WERI-Rb-1 (cell line): ENCODE results near the gene WASHC2C.
"Not testable (repeated sequence)": the region's sequence is repeated elsewhere in the genome, so short reads cannot be mapped to it uniquely, and the experiment has no call there.

Source experiments
- DNase-seq: peaks from one replicate; pipeline ENCODE4 v3.0.0-alpha.2; 2020
- H3K27ac ChIP-seq: fragments of 250-450 bp; sonication (Bioruptor Pico); 2 replicates; pipeline ENCODE4 v1.5.1; 2020; ENCODE audit warnings: mild to moderate bottlenecking, moderate library complexity
- H3K27me3 ChIP-seq: fragments of 250-450 bp; sonication (Bioruptor Pico); 2 replicates; pipeline ENCODE4 v1.5.1; 2021; ENCODE audit warnings: mild to moderate bottlenecking, low read depth, moderate library complexity; ENCODE audit not compliant: insufficient read depth, severe bottlenecking
- H3K36me3 ChIP-seq: fragments of 250-450 bp; sonication (Bioruptor Pico); 2 replicates; pipeline ENCODE4 v1.5.1; 2020; ENCODE audit warnings: mild to moderate bottlenecking, moderate library complexity
- H3K4me3 ChIP-seq: 2 replicates; pipeline ENCODE4 v1.5.1; 2011; ENCODE audit warnings: low read depth, mild to moderate bottlenecking, control low read depth, low read length
- H3K9me3 ChIP-seq: fragments of 250-450 bp; sonication (Bioruptor Pico); 2 replicates; pipeline ENCODE4 v1.5.1; 2021; ENCODE audit warnings: mild to moderate bottlenecking, moderate library complexity; ENCODE audit not compliant: severe bottlenecking

Gene WASHC2C, protein sequence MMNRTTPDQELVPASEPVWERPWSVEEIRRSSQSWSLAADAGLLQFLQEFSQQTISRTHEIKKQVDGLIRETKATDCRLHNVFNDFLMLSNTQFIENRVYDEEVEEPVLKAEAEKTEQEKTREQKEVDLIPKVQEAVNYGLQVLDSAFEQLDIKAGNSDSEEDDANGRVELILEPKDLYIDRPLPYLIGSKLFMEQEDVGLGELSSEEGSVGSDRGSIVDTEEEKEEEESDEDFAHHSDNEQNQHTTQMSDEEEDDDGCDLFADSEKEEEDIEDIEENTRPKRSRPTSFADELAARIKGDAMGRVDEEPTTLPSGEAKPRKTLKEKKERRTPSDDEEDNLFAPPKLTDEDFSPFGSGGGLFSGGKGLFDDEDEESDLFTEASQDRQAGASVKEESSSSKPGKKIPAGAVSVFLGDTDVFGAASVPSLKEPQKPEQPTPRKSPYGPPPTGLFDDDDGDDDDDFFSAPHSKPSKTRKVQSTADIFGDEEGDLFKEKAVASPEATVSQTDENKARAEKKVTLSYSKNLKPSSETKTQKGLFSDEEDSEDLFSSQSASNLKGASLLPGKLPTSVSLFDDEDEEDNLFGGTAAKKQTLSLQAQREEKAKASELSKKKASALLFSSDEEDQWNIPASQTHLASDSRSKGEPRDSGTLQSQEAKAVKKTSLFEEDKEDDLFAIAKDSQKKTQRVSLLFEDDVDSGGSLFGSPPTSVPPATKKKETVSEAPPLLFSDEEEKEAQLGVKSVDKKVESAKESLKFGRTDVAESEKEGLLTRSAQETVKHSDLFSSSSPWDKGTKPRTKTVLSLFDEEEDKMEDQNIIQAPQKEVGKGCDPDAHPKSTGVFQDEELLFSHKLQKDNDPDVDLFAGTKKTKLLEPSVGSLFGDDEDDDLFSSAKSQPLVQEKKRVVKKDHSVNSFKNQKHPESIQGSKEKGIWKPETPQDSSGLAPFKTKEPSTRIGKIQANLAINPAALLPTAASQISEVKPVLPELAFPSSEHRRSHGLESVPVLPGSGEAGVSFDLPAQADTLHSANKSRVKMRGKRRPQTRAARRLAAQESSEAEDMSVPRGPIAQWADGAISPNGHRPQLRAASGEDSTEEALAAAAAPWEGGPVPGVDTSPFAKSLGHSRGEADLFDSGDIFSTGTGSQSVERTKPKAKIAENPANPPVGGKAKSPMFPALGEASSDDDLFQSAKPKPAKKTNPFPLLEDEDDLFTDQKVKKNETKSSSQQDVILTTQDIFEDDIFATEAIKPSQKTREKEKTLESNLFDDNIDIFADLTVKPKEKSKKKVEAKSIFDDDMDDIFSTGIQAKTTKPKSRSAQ (N-terminal part only)

GRCh38 chr10:45726703-45727420, at the start of gene WASHC2C:
TSS of gene WASHC2C (plus strand) at chr10:45727266. CDS start at chr10:45727318, 52 bp downstream.
- H3K27ac ChIP-seq, result peak within 1 kb of the TSS; percentile 56
- H3K27me3 ChIP-seq, H3K36me3 ChIP-seq, H3K9me3 ChIP-seq: not testable (repeated sequence)
- DNase-seq, result peak; percentile 95
- peak within 1 kb of the TSS; percentile 67 for H3K4me3 ChIP-seq

- not testable (repeated sequence) for DNase-seq, H3K36me3 ChIP-seq, H3K4me3 ChIP-seq, H3K27me3 ChIP-seq, H3K9me3 ChIP-seq, H3K27ac ChIP-seq
These were observed 48.6 kb upstream of the WASHC2C start for GRCh38 chr10:45678467-45678866.

DNA sequence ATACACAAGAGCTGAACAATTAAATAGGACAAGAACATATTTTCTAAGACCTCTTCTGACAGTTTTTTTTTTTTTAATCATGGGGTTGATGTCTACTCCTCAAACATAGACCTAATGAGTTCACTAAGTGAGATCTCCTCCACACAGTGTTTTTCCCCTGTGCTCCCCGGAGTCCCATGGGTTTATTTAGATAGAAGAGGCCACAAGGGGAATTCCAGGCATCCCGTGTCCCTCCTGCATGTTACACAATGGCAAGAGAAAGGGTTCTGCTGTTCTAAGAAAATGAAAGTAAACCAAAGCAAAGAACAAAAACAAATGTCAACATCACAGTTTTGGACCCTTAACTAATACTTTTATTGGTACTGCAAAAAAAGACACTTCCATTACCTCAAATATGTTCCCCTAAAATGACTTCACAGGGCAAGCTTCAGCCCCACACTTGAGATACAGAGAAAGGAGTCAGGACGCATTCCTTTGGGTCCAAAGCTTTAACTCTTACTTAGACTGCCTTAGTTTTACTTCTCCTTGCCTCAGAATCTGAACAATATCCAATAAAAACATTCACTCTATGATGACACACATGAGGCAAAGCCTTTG, 16.8 kb upstream of the WASHC2C start:
- not testable (repeated sequence) for H3K36me3 ChIP-seq, H3K27ac ChIP-seq, DNase-seq, H3K9me3 ChIP-seq, H3K4me3 ChIP-seq, H3K27me3 ChIP-seq

DNA sequence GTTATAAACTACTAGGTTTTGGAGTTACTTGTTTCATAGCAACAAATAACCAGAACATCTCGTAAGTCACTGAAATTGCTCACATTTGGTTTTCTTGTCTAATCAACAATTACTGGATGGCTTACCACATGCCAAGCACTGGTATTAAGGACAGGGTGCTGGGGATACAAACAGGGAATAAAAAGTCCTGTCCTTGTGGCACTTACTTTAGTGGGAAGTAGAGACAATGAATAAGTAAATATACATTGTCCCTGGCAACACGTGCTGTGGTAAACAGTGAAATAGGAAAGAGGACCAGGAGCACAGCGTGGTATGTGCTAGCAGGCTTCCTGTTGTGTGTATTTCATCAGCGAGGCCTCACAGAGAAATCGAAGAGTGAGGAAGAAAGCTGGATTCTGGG, 15.8 kb upstream of the WASHC2C start:
- H3K4me3 ChIP-seq, DNase-seq, H3K27ac ChIP-seq, H3K36me3 ChIP-seq, H3K27me3 ChIP-seq, H3K9me3 ChIP-seq: not testable (repeated sequence)

- not testable (repeated sequence) for H3K9me3 ChIP-seq, H3K36me3 ChIP-seq, H3K27me3 ChIP-seq, H3K4me3 ChIP-seq, H3K27ac ChIP-seq, DNase-seq
These were observed 10.0 kb upstream of the WASHC2C start for GRCh38 chr10:45717053-45717452.

- not testable (repeated sequence) for H3K9me3 ChIP-seq, H3K27ac ChIP-seq, DNase-seq, H3K4me3 ChIP-seq, H3K36me3 ChIP-seq, H3K27me3 ChIP-seq
These were observed 9.4 kb upstream of the WASHC2C start for GRCh38 chr10:45717642-45718041.

DNA sequence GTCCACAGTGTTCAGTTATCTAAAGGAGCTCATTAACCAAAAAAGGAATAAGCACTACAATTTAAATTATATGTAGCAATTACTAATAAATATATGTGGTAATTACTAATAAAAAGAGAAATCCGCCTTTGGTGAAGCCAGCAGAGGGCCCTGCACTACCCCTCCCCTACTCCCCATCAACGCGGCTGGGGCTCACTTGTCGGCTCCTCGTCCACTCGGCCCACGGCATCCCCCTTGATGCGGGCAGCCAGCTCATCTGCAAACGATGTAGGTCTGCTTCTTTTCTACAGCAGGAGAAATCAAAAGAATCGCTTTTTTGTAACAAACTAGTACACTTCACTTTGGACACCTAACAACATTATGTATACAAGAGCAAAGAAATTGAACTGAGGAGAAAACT, 5.6 kb upstream of the WASHC2C start:
- H3K9me3 ChIP-seq, H3K36me3 ChIP-seq, H3K4me3 ChIP-seq, DNase-seq, H3K27ac ChIP-seq, H3K27me3 ChIP-seq: not testable (repeated sequence)

- not testable (repeated sequence) for H3K4me3 ChIP-seq
These were observed 3.2 kb upstream of the WASHC2C start for GRCh38 chr10:45723851-45724250.

DNA sequence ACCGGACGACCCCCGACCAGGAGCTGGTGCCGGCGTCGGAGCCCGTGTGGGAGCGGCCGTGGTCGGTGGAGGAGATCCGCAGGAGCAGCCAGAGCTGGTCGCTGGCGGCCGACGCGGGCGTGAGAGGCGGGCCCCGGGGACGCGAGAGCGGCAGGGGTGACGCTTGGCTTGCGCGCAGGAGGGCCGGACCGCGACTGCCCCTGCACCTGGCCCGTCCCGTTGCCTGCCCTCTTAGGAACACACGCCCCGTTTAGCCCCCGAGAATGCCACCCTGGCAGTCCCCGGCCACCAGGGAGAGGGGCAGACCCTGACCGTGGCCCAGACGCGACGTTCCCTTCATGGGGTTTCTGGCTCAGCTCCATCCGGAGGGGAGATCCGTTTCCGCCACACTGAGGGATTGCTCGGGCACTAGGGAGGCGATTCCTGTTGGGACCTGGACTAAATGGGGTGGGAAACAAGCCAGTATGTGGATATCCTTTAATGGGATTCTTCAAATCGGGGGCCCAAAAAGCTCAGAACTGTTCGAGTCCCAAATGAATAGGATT, 427 bp downstream of the WASHC2C start:
- H3K27me3 ChIP-seq, H3K36me3 ChIP-seq, DNase-seq, H3K9me3 ChIP-seq: not testable (repeated sequence)
- H3K4me3 ChIP-seq, result peak overlapping the region; percentile 67
- peak overlapping the region; percentile 56; the same call in 1 of the 2 replicates for H3K27ac ChIP-seq

More at GRCh38 chr10:45723851-45724250, 3.2 kb upstream of the WASHC2C start:
- not testable (repeated sequence) for H3K27me3 ChIP-seq, H3K27ac ChIP-seq, H3K9me3 ChIP-seq, DNase-seq, H3K36me3 ChIP-seq

GRCh38 chr10:45734449-45734848, 7.4 kb downstream of the WASHC2C start:
- H3K36me3 ChIP-seq, H3K27me3 ChIP-seq, H3K27ac ChIP-seq, H3K9me3 ChIP-seq, H3K4me3 ChIP-seq, DNase-seq: not testable (repeated sequence)

DNA sequence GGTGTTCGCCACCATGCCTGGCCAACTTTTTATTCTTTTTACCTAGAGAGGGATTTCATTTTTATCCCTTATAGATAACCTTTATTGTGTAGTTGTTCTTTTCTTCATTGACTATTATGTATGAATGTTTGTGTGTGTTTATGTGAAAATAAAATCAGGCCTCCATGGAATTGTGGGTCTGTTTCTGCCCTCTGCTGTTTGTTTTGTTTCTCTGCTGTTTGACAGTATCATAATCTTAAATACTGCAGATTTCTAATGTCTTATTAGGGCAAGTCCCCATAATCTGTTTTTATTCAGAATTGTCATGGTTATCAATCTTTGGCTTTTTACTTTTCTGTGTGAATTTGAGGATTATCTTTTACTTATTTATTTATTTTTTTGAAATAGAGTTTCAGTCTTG, 7.8 kb downstream of the WASHC2C start:
- H3K4me3 ChIP-seq, H3K9me3 ChIP-seq, H3K27me3 ChIP-seq, DNase-seq, H3K36me3 ChIP-seq, H3K27ac ChIP-seq: not testable (repeated sequence)

GRCh38 chr10:45741559-45741958, 14.5 kb downstream of the WASHC2C start:
- H3K4me3 ChIP-seq, H3K27ac ChIP-seq, H3K36me3 ChIP-seq, H3K9me3 ChIP-seq, H3K27me3 ChIP-seq, DNase-seq: not testable (repeated sequence)

DNA sequence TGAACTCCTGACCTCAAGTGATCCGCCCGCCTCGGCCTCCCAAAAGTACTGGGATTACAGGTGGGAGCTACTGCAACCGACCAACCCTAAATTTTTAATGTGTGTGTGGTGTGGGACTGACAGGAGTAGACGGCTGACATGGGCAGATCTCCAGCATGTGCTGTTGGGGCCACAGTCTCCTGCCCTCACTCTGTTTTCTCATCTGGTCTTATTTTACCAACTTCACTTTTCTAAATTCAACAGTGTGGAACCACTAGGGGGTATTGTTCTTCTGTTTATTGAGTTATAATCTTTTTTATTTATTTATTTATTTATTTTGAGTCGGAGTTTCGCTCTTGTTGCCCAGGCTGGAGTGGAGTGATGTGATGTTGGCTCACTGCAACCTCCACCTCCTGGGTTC, 14.9 kb downstream of the WASHC2C start:
- not testable (repeated sequence) for H3K9me3 ChIP-seq, H3K4me3 ChIP-seq, H3K27ac ChIP-seq, H3K36me3 ChIP-seq, H3K27me3 ChIP-seq, DNase-seq
